ELF-1 (cell line): ENCODE measurements around the gene INSL3.
A peak's percentile ranks its signal among the peaks of the same experiment; 100 is the strongest.

ENCODE experiments used
- DNase-seq: peaks from one replicate; pipeline ENCODE4 v3.0.0-alpha.2; 2016; ENCODE audit warnings: low read depth, low spot score

Gene INSL3

GRCh38 chr19:17846146-17846545, 24.8 kb upstream of the INSL3 start:
- no peak for DNase-seq

- DNase-seq = no peak
Measured at GRCh38 chr19:17843908-17844490, 22.7 kb upstream of the INSL3 start.

- DNase-seq = no peak
Measured at GRCh38 chr19:17843292-17843827, 22.0 kb upstream of the INSL3 start.

GRCh38 chr19:17842663-17843291, 21.5 kb upstream of the INSL3 start:
- no peak for DNase-seq

GRCh38 chr19:17841810-17842662, 20.7 kb upstream of the INSL3 start:
- peak; percentile 97 for DNase-seq

GRCh38 chr19:17841371-17841809, 20.1 kb upstream of the INSL3 start:
- no peak for DNase-seq

GRCh38 chr19:17840019-17840418, 18.7 kb upstream of the INSL3 start:
- no peak for DNase-seq

- no peak for DNase-seq
Measured at GRCh38 chr19:17837972-17838371, 16.7 kb upstream of the INSL3 start.

- peak; percentile 46 for DNase-seq
Measured at GRCh38 chr19:17836530-17836929, 15.2 kb upstream of the INSL3 start.

GRCh38 chr19:17835182-17836006, 14.1 kb upstream of the INSL3 start:
- peak; percentile 14 for DNase-seq

GRCh38 chr19:17834350-17835181, 13.2 kb upstream of the INSL3 start:
- peak; percentile 46 for DNase-seq

- no peak for DNase-seq
Measured at GRCh38 chr19:17832443-17833208, 11.3 kb upstream of the INSL3 start.

GRCh38 chr19:17831419-17831888, 10.1 kb upstream of the INSL3 start:
- no peak for DNase-seq

- peak; percentile 92 for DNase-seq
Measured at GRCh38 chr19:17830567-17831418, 9.5 kb upstream of the INSL3 start.

GRCh38 chr19:17829855-17830566, 8.7 kb upstream of the INSL3 start:
- peak; percentile 86 for DNase-seq

- no peak for DNase-seq
Measured at GRCh38 chr19:17826508-17827056, 5.3 kb upstream of the INSL3 start.

- DNase-seq = no peak
Measured at GRCh38 chr19:17824339-17824738, 3.0 kb upstream of the INSL3 start.
